ENCODE data around the gene NOXA1.

DNA sequence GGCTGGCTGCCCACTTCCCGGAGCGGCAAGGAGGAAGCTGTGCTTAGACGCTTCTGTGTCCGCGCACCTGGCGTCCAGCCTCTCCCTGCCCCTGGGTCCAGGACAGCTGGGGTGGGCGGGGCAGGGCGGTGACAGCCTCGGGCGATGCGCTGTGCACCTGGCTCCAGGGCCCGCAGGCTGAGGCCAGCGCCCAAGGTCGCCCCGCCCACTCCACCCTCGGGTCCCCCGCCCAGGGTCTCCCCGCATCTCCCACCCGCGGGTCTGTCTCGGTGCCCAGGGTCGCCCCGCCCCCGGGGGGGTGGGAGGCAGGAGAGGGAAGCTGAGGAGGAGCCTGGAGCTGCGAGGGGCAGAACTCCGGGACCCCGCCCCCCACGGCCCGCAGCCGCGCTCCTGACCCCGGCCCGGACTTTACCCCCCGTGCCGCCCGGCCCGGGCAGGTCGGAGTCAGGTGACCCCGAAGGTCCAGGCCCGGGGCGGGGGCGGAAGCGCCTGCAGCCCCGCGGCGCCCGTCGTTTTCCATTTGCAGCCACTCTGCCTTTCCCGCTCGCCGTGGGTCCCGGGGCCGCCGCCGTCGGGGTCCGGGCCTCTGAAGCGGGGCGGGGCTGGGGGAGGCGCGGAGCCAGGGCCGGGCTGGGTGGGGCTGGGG is 18.2 kb downstream of the NOXA1 start, which contains the start of gene ENTPD8:
- TF ChIP-seq, protein P1, sequence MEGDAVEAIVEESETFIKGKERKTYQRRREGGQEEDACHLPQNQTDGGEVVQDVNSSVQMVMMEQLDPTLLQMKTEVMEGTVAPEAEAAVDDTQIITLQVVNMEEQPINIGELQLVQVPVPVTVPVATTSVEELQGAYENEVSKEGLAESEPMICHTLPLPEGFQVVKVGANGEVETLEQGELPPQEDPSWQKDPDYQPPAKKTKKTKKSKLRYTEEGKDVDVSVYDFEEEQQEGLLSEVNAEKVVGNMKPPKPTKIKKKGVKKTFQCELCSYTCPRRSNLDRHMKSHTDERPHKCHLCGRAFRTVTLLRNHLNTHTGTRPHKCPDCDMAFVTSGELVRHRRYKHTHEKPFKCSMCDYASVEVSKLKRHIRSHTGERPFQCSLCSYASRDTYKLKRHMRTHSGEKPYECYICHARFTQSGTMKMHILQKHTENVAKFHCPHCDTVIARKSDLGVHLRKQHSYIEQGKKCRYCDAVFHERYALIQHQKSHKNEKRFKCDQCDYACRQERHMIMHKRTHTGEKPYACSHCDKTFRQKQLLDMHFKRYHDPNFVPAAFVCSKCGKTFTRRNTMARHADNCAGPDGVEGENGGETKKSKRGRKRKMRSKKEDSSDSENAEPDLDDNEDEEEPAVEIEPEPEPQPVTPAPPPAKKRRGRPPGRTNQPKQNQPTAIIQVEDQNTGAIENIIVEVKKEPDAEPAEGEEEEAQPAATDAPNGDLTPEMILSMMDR (IDR thresholded peaks at IDR 0.05) = no peak
- TF ChIP-seq POLR2A (IDR thresholded peaks at IDR 0.05) = no peak

Measured in suprapubic skin (tissue), 3 donors.